NCI-H2107 (cell line): ENCODE results near the gene FAM168B.
"Not testable (repeated sequence)": the region's sequence is repeated elsewhere in the genome, so short reads cannot be mapped to it uniquely, and the experiment has no call there.

Experiments
- DNase-seq: peaks from one replicate; lab custom pipeline; 2025; lab: John Stamatoyannopoulos, UW

The FAM168B gene, protein sequence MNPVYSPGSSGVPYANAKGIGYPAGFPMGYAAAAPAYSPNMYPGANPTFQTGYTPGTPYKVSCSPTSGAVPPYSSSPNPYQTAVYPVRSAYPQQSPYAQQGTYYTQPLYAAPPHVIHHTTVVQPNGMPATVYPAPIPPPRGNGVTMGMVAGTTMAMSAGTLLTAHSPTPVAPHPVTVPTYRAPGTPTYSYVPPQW

DNA sequence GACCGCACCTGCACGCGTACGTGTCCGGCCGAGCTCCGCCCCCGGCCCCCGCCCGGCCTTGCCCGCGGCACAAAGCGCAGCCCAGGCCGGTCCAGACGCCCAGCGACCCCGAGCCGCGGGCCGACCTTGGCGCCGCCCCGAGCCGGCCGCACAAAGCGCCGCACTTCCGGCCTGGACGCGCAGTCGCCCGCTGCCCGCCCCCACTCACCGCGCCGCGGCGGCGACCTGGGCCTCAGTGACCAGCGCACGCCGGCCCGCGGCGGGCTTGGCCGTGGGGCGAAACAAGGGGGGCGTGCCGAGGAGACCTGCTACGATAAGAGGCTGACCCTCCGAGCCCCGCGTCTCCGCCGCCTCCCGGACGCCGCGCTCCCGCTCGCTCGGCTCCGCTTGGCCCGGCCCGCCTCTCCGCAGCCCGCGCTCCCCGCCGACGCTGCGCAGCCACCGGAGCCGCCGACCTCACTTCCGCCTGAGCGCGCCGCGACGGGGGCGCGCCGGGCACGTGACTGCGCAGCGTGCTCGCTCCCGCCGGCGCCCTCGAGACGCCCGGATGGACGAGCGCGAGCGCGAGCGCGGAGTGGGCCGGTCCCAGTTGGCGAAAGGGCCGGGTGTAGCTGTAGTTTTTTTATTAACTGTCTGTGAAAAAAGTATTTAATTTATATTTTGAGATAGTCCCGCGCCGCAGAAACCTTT, at the start of gene FAM168B:
Gene FAM168B, minus strand, starts transcription at position 455 of the 690 bp plus-strand sequence. CDS start 10,814 bp downstream, outside the sequence.
- DNase-seq: peak; percentile 62

DNA sequence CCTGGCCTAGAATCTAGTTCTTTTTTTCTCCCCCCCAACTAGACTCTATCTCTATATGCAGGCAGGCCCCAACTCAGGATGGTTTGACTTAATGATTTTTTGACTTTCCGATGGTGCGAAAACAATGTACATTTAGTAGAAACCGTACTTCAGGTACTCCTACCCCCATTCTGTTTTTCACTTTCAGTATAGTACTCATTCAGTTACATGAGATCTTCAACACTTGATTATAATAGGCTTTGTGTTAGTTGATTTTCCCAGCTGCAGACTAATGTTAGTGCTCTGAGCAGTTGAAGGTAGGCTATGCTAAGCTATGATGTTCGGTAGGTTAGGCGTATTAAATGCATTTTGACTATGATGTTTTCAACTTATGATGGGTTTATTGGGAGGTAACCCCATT, 49.6 kb upstream of the FAM168B start:
- DNase-seq: no peak

DNA sequence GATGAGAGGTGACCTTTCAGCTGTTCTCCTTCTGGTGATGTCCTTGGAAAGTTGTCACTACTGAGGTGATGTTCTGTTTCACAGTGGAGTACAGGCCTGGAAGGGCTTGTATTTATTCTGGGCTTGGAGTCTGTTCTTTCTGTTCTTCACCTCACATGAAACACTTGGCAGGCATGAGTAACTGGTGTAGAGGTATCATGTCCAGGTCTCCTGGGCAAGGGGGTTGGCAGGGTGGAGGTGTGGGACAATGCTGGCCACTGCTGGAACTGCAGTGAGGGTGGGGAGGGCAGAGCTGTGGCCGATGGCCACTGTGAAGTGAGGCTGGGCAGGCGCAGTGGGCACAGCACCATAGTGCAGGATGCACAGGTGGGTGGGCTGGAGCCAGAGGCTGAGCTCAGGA, 47.3 kb upstream of the FAM168B start:
- no peak for DNase-seq

DNA sequence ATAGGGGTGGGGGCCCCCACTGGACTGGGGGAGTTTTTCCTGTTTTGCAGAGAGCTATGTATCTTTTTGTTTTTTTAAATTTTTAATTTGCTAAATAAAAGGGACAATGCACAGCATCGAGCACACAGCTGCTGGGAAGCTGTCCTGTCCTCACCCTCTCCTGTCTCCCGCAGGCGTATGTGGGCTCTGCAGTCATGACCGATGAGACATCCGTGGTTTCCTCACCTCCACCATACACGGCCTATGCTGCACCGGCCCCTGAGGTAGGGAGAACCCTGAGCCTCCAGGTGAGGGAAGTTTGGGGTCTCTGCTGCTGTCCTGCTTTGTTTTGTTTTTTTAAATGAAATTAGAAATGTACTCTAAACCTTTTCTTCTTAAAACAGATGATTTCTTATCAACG, 39.5 kb upstream of the FAM168B start:
- no peak for DNase-seq

DNA sequence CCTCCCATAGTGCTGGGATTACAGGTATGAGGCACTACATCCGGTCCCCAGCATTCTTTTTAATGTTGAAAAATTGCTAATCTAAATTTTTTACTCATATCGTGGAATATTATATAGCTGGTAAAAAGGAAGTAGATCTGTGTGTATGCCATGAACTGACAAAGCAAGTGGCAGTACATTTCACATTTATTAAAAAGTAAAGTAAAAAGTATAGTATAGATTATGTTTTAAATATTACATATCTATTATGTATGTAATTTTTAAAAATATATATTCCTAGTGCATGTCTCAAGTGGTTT, 37.0 kb upstream of the FAM168B start:
- no peak for DNase-seq

DNA sequence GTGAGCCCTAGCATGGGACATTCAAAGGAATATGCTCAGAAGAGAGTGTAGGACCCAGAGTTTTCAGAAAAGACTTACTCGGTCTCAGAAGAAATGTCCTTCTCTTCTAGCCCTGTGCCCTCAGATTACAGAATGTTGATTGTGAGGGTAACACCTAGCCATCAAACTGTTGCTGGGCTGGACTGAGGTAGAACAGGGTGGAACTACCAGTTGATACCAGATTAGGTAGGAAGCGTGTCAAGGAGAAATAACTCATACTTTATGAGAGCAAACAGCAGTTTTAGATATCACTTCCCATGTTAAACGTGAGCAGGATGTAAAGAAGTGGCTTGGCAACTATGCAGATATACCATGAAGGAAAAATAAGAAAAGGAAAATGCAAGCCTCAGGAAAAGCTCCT, 34.7 kb upstream of the FAM168B start:
- no peak for DNase-seq

DNA sequence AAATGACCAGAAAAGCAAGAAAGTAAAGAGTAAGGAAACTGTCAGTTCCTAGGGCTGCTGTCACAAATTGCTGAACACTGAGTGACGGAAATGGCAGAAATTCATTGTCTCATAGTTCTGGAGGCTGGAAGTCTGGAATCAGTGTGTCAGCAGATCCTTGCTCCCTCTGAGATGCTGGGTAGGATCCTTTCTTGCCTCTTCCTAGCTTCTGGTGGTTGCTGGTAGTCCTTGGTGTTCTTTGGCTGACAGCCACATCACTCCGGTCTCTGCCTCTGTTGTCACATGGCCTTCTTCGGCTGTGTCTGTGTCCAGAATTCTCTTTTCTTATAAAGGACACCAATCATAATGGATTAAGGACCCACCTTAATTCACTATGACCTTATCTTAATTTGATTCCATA, 33.8 kb upstream of the FAM168B start:
- DNase-seq: no peak

DNA sequence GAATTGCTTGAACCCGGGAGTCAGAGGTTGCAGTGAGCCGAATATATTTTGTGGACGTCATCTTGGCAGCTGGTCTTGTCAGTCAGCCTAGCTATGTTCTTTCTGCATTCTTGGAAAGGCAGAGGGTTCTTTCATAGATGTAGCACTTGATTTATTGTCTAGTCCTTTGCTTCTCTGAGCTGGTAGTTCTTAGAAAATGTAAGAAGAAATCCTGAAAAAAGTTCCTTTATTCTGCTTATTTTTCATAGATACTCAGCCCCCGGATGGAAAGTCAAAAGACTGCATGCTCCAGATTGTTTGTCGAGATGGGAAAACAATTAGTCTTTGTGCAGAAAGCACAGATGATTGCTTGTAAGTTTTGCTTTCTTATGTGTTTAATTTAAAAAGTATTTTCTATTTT, 33.2 kb upstream of the FAM168B start:
- no peak for DNase-seq

DNA sequence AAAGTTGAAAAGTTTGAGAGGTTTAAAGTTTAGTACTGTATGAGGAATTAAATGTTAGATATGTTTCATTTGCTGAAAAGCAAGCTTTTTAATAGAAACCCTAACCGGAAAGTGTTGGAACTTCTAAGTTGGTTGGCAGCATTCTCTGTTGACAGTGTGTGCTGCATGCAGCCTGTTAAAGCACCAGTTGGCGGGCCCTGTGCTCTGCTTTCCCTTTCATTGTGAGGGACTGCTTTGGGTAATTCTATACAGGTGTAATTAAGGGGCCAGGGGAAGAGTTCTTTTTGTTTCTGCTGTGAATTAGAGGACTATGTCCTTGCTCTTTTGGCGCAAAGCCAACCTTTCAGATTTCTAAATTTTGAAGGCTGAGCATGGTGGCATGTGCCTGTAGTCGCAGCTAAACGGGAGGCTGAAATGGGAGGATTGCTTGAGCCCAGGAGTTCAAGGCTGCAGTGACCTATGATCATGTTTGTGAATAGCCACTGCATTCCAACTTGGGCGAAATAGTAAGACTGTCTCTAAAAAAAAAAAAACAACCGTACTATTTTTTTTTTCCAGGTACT, 32.0 kb upstream of the FAM168B start:
- peak; percentile 12 for DNase-seq

DNA sequence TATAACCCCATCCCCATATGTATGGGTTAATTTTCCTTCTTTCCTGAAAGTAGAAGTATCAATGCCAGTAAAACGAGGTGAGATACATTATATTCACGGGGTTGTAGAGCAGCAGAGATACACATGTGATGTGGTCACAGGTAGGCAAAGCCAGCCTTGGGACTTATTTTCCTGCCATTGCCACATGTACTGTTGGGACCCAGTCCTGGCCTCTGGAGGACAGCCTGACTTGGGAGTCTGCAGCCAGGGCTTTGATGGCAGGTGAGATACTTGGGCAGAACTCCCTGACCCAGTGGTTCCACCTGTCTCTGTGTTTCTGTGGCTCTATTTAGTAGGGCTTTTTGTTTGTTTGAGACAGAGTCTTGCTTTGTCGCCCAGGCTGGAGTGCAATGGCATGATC, 29.9 kb upstream of the FAM168B start:
- DNase-seq: no peak

DNA sequence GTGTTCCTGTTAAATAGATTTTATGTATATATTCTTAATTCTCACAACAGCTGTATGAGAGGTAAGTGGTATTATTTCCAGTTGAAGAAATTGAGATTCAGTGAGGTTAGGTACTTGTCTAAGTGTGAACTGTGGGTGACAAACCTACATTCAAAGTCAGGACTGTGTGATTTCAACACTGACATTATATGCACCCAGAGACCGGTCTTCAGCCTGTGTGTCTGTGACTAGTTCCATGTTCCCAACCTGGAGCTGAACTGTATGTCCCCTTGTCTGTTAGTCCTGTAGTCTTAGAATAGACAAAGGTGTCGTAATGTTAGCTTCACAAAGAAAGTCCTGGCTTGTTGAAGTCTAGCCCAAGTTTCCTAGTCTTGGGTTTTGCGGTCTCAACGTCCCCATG, 29.2 kb upstream of the FAM168B start:
- DNase-seq: no peak

DNA sequence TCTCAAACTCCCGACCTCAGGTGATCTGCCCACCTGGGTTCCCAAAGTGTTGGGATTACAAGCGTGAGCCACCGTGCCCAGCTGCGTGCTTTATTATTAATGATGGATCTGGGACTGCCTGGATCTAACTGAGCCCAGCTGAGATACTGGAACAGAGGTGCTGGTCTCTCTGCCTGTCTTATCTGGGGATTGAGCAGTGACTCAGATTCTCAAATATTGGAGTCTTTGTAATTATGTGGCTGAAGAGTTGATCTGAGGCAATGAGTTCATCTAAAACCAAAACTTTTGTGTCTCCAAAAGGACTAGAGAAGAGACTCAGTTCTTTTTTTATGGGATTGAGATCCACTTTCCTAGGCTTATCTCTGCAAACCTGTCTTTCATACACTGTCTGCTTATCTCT, 28.2 kb upstream of the FAM168B start:
- no peak for DNase-seq

DNA sequence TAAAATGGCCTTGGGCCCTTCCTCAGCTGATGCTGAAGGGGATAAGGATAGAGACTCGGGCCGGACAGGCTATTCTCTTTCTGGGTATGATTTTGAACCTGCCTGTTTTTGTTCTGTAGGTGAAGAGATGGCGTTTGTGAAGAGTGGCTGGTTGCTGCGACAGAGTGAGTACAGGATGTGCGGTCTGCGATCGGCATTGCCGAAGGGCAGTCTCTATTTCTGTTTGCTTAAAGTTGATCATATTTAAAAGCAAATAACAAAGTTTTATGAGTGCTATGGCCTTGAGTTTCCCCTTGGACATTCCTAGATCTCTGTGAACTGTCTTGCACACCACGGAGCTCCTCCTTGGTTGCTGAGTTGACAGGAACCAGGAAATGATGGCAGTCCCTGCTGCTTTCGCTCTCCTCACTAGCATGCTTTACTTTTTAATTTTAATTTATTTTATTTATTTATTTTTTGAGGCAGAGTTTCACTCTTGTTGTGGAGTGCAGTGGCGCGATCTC, 27.6 kb upstream of the FAM168B start:
- no peak for DNase-seq

DNA sequence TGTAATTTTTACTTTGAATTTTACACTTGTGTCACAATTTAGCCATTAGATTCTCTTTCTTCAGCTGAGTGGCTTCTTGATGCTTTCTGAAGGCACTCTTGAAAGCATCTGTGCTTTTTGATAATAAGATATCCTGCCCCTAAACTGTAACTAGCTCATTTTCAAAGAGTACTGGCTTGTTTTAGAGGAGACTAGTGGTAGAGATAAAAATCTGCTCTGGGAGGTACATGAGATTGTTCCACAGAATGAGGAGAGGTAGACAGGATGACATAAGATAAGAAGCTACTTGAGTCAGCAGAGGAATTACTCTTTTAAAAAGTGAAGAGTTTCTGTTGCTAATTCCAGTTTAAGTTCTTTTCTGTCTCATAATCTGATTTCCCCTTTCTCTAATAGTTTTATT, 22.5 kb upstream of the FAM168B start:
- DNase-seq: no peak

DNA sequence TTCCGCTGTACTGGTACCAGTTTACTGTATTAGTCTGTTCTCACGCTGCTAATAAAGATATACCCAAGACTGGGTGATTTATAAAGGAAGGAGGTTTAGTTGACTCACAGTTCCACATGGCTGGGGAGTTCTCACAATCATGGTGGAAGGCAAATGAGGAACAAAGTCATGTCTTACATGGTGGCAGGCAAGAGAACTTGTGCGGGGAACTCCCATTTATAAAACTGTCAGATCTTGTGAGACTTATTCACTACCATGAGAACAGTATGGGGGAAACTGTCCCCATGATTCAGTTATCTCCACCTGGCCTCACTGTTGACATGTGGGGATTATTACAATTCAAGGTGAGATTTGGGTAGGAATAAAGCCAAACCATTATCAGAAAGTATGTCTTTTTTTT, 21.7 kb upstream of the FAM168B start:
- not testable (repeated sequence) for DNase-seq

DNA sequence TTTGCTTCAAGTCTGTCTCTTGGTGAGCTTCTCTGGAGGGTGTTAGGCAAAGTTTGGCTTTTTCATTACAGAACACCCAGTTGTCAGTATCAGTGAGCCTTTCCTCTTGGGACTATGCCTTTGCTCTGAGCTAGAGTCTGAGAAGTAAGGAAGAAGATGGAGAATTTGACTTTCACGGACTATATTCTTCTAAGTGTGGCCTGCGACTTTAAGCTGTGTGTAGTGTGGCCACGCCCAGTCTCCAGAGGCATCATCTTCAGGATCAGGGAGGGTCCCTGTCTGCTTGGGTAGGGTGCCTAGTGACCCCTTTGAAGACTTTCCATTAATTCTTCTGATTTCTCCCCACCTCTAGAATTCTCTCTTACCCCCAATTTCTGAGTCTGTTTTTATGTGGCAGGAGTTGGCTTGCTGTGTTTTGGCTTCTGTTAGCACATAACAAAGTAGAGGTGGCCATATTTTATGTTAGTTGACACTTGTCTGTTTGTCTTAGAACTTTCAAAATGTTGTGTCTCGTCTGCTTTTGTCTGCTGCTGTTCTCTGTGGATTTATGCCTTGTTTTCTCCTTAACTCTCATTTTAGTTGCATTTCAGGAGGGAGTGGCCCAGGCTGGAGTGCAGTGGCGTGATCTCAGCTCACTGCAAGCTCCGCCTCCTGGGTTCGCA, 20.4 kb upstream of the FAM168B start:
- no peak for DNase-seq

DNA sequence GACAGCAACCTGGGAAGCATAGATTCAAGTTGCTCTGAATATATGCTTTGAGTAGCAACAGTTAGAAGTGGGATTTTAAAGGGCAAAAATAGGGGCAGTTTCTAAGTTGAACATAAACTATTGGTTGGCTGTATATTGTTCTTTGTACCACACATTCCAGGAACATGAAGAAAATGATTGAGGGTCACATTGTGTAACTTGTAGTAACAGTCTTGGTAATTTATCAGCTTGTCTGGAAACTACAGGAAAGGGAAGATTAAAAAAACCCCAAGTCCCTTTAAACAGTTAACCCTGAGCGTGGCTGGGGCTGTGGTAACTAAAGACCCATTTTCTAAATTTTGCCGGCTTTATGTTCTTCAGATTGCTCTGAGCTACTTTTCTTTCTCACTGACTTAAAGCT, 19.3 kb upstream of the FAM168B start:
- no peak for DNase-seq

DNA sequence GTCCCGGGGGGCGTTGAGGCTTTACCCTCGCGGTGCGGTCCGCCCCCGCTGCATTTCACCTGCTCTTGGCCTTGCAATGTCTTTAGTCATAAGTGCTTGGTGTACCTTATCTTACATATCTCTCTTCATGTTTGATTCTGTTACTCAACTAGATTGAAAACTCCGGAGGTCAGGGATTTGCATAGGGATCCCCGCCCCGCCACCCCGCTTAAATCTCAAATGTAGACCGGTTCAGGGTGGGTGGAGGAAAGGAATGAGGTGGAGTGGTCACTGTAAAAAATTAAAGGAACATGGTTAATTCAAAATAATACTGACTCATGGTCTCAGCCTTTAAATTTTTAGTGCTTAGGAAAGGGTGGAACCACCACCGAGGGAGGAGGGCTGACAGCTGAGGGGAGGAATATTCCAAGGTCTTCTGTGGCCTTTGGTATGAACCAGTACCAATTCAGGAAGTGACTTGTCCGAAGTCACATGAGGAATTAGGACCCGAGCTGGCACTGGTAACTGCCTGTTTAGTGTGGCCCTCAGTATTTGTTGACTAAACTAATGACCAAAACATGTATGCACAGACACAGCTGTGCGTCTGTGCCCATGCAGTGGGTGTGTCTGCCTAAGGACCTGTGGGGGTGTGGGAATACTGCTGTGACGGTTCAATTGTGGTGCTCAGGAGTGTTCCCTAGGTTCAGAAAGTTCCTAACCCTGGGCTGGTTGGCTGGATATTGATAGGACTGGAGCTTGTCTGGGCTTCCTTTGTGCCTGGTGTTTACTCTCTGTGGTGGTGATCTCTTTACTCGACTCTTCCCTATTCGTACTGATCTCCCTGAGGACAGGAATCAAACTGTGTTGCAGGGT, 12.9 kb upstream of the FAM168B start:
- no peak for DNase-seq

DNA sequence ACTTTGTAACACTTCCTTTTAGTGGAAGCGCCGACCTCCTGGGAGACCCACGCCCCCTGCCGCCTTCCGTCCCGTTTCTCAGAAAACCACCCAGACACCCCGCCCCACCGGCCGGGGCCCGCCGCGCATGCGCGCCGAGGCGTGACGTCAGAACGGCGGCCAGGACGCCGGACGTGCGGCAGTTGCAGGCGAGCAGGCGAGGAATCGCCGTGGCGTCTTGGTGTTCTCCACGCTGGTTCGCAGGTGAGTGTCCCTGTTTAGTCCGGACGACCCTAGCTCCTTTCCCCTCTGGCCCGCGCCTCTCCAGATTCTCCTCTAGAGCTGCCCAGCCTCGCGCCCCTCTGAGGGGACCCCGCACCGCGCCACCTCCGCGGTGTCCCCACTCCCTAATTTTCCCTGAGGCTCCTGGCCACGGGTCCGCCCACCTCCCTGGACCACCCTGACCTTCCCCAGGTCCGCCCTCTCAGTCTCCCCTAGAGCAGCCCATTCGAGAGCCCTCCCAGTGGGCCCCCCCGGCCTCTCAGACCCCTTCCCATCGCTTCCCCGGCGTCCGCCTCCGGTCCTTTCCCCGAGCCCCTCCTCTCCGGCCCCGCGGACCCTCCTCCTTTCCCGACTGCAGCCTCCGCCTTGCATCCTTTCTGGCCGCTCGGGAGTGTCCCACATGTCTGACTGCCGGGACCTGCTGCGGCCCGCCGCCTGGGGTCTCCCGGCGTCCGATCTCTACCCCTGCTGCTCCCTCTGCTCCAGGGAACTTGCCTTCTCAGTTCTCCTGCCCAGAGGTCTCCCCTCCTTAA, 12.1 kb upstream of the FAM168B start, which contains the start of gene PLEKHB2:
Gene PLEKHB2, plus strand, starts transcription at position 181 of the 794 bp plus-strand sequence. CDS start 15,606 bp downstream, outside the sequence.
- peak; percentile 43 for DNase-seq

DNA sequence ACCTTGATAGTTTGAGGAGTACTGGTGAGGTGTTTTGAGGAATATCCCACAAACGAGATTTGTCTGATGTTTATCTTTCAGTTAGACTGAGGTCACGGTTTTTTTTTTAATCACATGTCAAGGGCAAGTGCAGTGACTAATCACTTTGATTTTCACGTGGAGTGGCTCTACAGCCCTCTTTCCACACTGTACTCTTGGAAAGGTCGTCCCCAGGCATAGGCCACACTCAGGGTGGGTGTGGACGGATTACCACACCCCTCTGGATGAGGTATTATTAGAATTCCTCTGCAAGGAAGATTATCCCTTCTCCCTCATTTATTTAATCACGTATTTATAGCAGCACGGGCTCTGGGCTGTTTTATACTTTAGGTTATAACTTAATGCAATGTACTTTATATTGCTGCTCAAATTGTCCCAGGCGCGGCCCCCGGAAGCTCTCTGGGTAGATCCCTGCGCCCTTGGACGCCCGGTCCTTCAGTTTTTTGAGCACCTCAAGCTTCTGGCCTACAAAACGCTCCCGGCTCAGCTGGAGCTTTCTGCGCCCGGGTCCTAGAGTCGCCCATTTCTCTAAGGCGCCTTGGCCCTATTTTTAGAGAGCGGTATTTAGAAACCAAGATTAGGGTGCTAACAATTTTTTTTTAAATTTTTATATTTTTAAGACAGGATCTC, 11.4 kb upstream of the FAM168B start:
- DNase-seq: peak; percentile 43

DNA sequence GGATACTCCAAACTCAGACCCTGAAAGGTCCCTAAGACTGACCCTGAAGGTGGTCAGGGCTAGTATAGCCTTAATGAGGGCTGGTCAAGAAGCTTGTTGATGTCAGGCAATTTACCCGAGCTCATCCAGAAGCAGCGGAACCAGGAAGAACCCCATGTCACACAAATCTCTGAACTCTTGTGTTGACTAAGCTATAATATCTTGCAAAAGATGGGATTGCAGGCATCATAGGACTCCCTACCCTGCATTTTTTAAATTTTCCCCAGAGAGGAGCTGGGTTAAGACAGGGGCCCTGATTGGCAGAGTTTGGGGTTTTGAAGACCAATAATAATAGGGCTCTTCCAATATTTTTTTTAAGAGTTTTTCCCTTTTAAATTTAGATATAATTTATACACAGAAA, 9.9 kb upstream of the FAM168B start:
- no peak for DNase-seq
